Cerebellar cortex (tissue), 1 donor: ENCODE data around the gene SORBS1.

ENCODE experiments used
- DNase-seq: peaks from one replicate; pipeline ENCODE4 v3.0.0-alpha.2; 2015; ENCODE audit warnings: low spot score

The SORBS1 gene

DNA sequence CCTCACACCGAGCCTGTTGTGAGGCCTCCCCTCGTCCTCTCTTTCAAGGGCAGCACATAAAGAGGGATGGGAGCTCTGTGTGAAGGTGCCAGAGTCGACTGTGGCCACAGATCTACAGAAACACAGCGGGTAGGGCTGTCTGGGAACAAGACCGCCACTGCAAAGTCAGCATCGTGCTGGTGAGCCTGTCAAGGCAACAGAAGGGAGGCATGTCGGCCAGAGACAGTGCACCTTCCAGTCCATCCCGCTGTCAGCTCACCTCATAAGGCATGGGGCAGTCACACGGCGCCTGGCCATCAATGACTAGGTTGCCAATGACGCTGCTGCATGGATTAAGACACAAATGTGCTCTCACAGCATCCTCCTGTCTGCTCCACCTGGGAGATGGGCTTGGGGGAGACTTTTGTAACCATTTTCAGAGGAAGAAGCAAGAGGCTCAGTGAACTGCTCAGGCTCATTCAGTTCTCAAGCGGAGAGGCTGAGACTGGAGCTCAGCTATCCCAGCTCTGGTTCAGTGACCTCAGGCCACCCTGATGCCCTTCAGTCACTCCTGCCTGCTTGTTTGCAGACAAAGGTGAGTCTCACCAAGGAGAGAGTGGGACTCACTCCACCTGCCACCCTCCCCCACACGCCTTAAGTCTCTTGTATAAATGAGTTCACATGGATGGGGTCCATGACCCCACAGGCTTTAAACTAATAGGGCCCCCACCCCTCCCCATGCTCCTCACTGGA lies 125.5 kb downstream of the SORBS1 start:
- DNase-seq: peak; percentile 48

- DNase-seq: no peak
Measured at GRCh38 chr10:95434583-95434982, 126.6 kb downstream of the SORBS1 start.

GRCh38 chr10:95431900-95432342 lies 129.2 kb downstream of the SORBS1 start:
- DNase-seq: no peak

- peak; percentile 84 for DNase-seq
Measured at GRCh38 chr10:95430231-95430951, 130.8 kb downstream of the SORBS1 start.

DNA sequence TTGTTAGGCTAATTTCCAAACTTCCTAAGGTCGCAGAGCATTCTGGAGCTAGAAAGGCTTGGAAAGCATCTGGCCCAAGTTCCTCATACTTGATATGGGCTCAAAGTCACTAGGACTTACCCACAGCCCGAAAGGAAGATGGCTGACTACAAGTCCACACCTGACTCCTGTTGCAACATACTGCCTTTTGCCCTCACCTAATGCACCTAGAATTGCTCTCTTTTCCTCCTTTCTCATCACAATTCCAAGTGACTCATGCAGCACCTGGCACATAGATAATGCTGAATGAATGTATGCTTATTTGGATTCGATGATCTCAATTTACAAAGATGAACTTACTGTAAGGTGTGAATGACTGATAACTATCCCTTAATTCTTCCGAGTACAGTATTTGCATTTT lies 131.5 kb downstream of the SORBS1 start:
- no peak for DNase-seq

DNA sequence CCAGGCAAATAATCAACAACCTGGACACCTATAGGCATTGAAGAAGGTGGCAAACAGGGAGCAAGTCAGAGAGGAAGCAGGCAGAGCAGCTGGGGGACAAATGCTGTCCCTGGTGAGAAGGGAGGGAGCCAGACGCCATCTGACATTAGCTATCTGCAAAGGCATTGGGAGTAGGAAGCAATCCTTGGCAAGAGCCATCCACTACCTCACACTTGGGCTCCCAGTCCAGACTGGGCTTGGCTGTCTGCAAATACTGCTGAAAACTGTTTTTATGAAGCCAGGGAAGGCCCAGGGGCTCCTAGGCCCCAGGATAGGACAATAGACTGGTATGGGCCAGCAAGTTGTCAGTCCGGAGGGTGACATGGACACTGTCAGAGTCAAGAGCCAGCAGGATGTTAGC lies 132.5 kb downstream of the SORBS1 start:
- DNase-seq: peak; percentile 87

DNA sequence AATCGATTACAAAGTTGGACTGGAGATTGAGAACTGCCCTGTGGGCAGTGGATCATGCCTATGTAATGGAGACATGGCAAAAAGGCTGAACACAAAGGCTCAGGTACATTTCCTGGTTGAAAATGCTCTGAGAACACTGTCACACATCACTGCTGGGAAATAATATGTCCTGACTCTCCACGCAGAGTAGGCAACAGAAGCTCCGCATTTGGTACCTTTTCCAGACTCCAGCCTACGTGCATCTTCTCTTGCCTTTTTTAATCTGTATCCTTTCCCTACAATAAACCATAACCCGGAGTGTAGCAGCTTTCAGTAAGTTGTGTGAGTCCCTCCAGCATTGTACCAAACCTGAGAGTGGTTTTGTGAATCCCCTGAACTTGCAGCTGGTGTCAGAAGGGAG lies 134.7 kb downstream of the SORBS1 start:
- DNase-seq: no peak

- no peak for DNase-seq
Measured at GRCh38 chr10:95425592-95426465, 135.3 kb downstream of the SORBS1 start.

- peak; percentile 52 for DNase-seq
Measured at GRCh38 chr10:95423164-95424005, 137.8 kb downstream of the SORBS1 start.

DNA sequence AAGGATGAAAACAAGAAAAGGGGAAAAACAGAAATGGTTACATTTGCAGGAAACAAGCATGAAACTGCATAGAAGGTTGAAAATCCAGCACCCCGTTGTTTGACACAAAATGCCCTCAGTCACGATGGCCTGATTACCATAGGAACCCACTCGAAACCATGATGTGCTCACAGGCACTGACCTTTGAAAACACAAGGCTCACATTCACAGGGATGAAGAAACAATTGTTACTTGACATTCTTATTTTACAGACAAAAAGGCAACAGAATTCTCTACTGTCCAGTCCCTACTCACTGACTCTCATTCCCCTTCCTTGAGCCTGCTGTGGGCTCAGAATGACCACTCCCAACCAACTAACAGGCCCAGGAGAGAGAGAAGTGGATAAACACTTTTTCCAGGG lies 138.9 kb downstream of the SORBS1 start:
- DNase-seq: no peak

DNA sequence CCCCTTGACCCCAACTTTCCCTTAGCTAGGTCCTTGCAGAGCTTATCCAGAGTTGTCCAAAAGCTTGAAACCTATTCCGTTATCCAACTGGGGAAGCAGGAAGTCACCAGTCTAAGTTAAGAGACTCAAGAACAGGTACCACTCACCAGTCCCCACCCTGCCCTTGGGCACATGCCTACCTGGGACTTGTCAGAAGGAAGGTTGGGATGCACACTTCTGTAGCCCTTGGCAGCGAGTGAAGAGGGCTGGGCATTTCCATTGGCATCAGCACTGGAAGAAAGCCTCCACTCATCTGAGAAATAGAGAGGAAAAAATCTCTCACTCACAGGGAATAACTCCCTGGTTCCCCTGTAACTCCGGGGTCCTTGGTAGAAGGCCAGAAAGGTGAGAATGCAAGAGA lies 139.4 kb downstream of the SORBS1 start:
- no peak for DNase-seq

- DNase-seq: no peak
Measured at GRCh38 chr10:95419399-95419798, 141.8 kb downstream of the SORBS1 start.

- DNase-seq: no peak
Measured at GRCh38 chr10:95416973-95417372, 144.2 kb downstream of the SORBS1 start.

- DNase-seq: no peak
Measured at GRCh38 chr10:95416270-95416669, 144.9 kb downstream of the SORBS1 start.

- peak; percentile 53 for DNase-seq
Measured at GRCh38 chr10:95415621-95416031, 145.5 kb downstream of the SORBS1 start.

GRCh38 chr10:95414844-95415485 lies 146.2 kb downstream of the SORBS1 start:
- peak; percentile 70 for DNase-seq

- peak; percentile 49 for DNase-seq
Measured at GRCh38 chr10:95414016-95414830, 146.9 kb downstream of the SORBS1 start.

- no peak for DNase-seq
Measured at GRCh38 chr10:95413588-95413987, 147.6 kb downstream of the SORBS1 start.

- DNase-seq: no peak
Measured at GRCh38 chr10:95411635-95412034, 149.5 kb downstream of the SORBS1 start.
